Measurements from ENCODE around the gene AKR1C2. TPM values are rescaled to one million over a fixed set of nuclear protein-coding genes. Genes with fewer than 3 reads are reported as not detected.

Gene AKR1C2
- total and polyA plus RNA-seq, 9 of the 15 experiments (the other 6 are each of a cell fraction or from before 2014, with no cell fraction given), result 13.8 to 74.0 (median 30.5) TPM

DNA sequence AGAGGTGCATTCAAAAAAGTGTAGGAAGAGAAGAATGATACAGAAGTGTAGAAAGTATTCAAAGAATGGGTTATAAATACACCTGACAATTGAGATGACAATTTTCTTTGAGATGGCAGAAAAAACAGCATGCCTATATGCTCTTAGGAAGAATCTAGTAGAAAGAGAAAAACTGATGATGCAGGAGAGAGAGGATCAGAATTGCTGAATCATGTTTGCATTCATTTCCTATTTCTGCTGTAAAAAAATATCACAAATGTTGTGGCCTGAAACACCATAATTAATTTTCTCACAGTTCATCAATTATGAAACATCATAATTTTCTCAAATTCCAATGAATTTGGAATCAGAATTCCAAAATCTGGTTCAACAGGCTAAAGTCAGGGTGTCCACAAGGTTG lies 50.3 kb downstream of the AKR1C2 start (continued):
- TF ChIP-seq EP400 (IDR thresholded peaks at IDR 0.05), result peak; percentile 31; the same call in 1 of the 2 replicates
- TF ChIP-seq NFE2 (IDR thresholded peaks at IDR 0.05; ENCODE audit: low read depth), result peak; percentile 90
- TF ChIP-seq ZNF212 (CRISPR knock-in tag; IDR thresholded peaks at IDR 0.05), result no peak
- TF ChIP-seq, protein P1, sequence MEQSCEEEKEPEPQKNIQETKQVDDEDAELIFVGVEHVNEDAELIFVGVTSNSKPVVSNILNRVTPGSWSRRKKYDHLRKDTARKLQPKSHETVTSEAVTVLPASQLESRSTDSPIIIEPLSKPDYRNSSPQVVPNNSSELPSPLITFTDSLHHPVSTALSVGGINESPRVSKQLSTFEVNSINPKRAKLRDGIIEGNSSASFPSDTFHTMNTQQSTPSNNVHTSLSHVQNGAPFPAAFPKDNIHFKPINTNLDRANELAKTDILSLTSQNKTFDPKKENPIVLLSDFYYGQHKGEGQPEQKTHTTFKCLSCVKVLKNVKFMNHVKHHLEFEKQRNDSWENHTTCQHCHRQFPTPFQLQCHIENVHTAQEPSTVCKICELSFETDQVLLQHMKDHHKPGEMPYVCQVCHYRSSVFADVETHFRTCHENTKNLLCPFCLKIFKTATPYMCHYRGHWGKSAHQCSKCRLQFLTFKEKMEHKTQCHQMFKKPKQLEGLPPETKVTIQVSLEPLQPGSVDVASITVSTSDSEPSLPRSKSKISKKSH (CRISPR knock-in tag; IDR thresholded peaks at IDR 0.05), result no peak
- TF ChIP-seq, protein P2, sequence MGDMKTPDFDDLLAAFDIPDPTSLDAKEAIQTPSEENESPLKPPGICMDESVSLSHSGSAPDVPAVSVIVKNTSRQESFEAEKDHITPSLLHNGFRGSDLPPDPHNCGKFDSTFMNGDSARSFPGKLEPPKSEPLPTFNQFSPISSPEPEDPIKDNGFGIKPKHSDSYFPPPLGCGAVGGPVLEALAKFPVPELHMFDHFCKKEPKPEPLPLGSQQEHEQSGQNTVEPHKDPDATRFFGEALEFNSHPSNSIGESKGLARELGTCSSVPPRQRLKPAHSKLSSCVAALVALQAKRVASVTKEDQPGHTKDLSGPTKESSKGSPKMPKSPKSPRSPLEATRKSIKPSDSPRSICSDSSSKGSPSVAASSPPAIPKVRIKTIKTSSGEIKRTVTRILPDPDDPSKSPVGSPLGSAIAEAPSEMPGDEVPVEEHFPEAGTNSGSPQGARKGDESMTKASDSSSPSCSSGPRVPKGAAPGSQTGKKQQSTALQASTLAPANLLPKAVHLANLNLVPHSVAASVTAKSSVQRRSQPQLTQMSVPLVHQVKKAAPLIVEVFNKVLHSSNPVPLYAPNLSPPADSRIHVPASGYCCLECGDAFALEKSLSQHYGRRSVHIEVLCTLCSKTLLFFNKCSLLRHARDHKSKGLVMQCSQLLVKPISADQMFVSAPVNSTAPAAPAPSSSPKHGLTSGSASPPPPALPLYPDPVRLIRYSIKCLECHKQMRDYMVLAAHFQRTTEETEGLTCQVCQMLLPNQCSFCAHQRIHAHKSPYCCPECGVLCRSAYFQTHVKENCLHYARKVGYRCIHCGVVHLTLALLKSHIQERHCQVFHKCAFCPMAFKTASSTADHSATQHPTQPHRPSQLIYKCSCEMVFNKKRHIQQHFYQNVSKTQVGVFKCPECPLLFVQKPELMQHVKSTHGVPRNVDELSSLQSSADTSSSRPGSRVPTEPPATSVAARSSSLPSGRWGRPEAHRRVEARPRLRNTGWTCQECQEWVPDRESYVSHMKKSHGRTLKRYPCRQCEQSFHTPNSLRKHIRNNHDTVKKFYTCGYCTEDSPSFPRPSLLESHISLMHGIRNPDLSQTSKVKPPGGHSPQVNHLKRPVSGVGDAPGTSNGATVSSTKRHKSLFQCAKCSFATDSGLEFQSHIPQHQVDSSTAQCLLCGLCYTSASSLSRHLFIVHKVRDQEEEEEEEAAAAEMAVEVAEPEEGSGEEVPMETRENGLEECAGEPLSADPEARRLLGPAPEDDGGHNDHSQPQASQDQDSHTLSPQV (IDR thresholded peaks at IDR 0.05), result peak; percentile 56; the same call in 1 of the 2 replicates
- no peak for TF ChIP-seq ZSCAN29 (IDR thresholded peaks at IDR 0.05)
- peak; percentile 30; the same call in 1 of the 2 replicates for TF ChIP-seq ARID1B (IDR thresholded peaks at IDR 0.05)
- TF ChIP-seq ZNF316 (IDR thresholded peaks at IDR 0.05), result peak; percentile 98
- peak; percentile 85 for TF ChIP-seq MAFF (IDR thresholded peaks at IDR 0.05; ENCODE audit: low read length)
- TF ChIP-seq SPI1 (IDR thresholded peaks at IDR 0.05; ENCODE audit: borderline replicate concordance, low read depth, low read length), result no peak
- TF ChIP-seq PHTF2 (CRISPR knock-in tag; IDR thresholded peaks at IDR 0.05), result no peak
- TF ChIP-seq BCL6 (CRISPR knock-in tag; IDR thresholded peaks at IDR 0.05), result no peak
- TF ChIP-seq, protein P3, sequence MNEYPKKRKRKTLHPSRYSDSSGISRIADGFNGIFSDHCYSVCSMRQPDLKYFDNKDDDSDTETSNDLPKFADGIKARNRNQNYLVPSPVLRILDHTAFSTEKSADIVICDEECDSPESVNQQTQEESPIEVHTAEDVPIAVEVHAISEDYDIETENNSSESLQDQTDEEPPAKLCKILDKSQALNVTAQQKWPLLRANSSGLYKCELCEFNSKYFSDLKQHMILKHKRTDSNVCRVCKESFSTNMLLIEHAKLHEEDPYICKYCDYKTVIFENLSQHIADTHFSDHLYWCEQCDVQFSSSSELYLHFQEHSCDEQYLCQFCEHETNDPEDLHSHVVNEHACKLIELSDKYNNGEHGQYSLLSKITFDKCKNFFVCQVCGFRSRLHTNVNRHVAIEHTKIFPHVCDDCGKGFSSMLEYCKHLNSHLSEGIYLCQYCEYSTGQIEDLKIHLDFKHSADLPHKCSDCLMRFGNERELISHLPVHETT (CRISPR knock-in tag; conservative IDR thresholded peaks at IDR 0.05 in 1 of 2, IDR thresholded peaks at IDR 0.05 in 1 of 2), result no peak
- no peak for TF ChIP-seq SAP30 (IDR thresholded peaks at IDR 0.05; ENCODE audit: borderline replicate concordance, insufficient read depth, low read depth, low read length, poor library complexity, severe bottlenecking)
- TF ChIP-seq, protein P4, sequence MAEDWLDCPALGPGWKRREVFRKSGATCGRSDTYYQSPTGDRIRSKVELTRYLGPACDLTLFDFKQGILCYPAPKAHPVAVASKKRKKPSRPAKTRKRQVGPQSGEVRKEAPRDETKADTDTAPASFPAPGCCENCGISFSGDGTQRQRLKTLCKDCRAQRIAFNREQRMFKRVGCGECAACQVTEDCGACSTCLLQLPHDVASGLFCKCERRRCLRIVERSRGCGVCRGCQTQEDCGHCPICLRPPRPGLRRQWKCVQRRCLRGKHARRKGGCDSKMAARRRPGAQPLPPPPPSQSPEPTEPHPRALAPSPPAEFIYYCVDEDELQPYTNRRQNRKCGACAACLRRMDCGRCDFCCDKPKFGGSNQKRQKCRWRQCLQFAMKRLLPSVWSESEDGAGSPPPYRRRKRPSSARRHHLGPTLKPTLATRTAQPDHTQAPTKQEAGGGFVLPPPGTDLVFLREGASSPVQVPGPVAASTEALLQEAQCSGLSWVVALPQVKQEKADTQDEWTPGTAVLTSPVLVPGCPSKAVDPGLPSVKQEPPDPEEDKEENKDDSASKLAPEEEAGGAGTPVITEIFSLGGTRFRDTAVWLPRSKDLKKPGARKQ (CRISPR knock-in tag; IDR thresholded peaks at IDR 0.05), result no peak
- TF ChIP-seq MAFK (IDR thresholded peaks at IDR 0.05; ENCODE audit: low read length), result peak; percentile 82
- TF ChIP-seq BACH1 (tag; IDR thresholded peaks at IDR 0.05), result peak; percentile 76; the same call in 1 of the 2 replicates
- TF ChIP-seq RFX7 (CRISPR knock-in tag; IDR thresholded peaks at IDR 0.05), result no peak
- no peak for TF ChIP-seq LCOR (CRISPR knock-in tag; IDR thresholded peaks at IDR 0.05)
- peak; percentile 58; the same call in 1 of the 2 replicates for TF ChIP-seq NFE2L1 (tag; IDR thresholded peaks at IDR 0.05; ENCODE audit: borderline replicate concordance, low read depth)
- TF ChIP-seq NCOR1 (IDR thresholded peaks at IDR 0.05), result 0 out of 2 replicates have a peak, but pooled peaks have one; percentile 8

Data from K562 (cell line).